ENCODE measurements around the gene PACC1.

Gene PACC1

GRCh38 chr1:212437179-212437798 is 22.6 kb upstream of the PACC1 start:
- no peak for DNase-seq

GRCh38 chr1:212434992-212435391 is 20.3 kb upstream of the PACC1 start:
- DNase-seq, result no peak

GRCh38 chr1:212433577-212434462 is 19.1 kb upstream of the PACC1 start:
- no peak for DNase-seq

GRCh38 chr1:212432661-212433576 is 18.2 kb upstream of the PACC1 start, which contains the start of gene NENF:
TSS of gene NENF (plus strand) at chr1:212432920. CDS start at chr1:212432944, 24 bp downstream.
- DNase-seq, result peak; percentile 92

- no peak for DNase-seq
These were observed 17.6 kb upstream of the PACC1 start for GRCh38 chr1:212432272-212432660.

GRCh38 chr1:212431644-212432043 is 17.0 kb upstream of the PACC1 start:
- DNase-seq, result no peak

- DNase-seq, result no peak
These were observed 16.3 kb upstream of the PACC1 start for GRCh38 chr1:212430955-212431394.

GRCh38 chr1:212430416-212430815 is 15.7 kb upstream of the PACC1 start:
- no peak for DNase-seq

- DNase-seq, result no peak
These were observed 13.8 kb upstream of the PACC1 start for GRCh38 chr1:212428496-212428895.

- DNase-seq, result no peak
These were observed 9.2 kb upstream of the PACC1 start for GRCh38 chr1:212423879-212424278.

GRCh38 chr1:212421165-212421564 is 6.5 kb upstream of the PACC1 start:
- DNase-seq, result no peak

- no peak for DNase-seq
These were observed 588 bp upstream of the PACC1 start for GRCh38 chr1:212415107-212415841.

GRCh38 chr1:212413902-212414327 is 771 bp downstream of the PACC1 start:
- DNase-seq, result no peak

- DNase-seq, result no peak
These were observed 2.3 kb downstream of the PACC1 start for GRCh38 chr1:212412374-212412773.

GRCh38 chr1:212410231-212410820 is 4.4 kb downstream of the PACC1 start:
- no peak for DNase-seq

- no peak for DNase-seq
These were observed 11.9 kb downstream of the PACC1 start for GRCh38 chr1:212402666-212403321.

GRCh38 chr1:212401838-212402582 is 12.7 kb downstream of the PACC1 start:
- no peak for DNase-seq

GRCh38 chr1:212401042-212401441 is 13.6 kb downstream of the PACC1 start:
- no peak for DNase-seq

GRCh38 chr1:212397171-212397570 is 17.5 kb downstream of the PACC1 start:
- no peak for DNase-seq

GRCh38 chr1:212396638-212397037 is 18.0 kb downstream of the PACC1 start:
- DNase-seq, result no peak

Data from NCI-H1048 (cell line).